GM04504 (cell line): ENCODE measurements around the gene CAPN12.

Source experiments
- DNase-seq: peaks from one replicate; pipeline ENCODE4 v3.0.0-alpha.2; 2012; ENCODE audit warnings: low read depth

Gene CAPN12

GRCh38 chr19:38695832-38696728 lies 48.2 kb downstream of the CAPN12 start:
- DNase-seq, result no peak

DNA sequence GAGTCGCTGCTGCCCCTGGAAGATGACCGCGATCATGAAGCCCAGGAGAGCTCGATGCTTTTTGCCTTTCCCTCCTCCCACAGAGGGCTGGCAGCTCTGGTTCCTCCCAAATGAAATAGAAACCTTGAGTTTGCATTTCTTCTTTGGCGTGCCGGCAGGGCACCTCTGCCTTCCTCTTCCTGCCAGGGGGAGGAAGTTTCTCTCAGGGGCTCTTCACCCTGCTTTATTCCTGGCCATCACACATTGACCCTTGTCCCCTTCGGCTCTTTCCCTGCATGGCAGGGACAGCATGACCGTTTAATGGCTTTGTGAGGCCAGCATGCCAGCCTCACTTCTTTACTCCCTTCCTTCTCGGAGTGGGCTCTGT lies 49.0 kb downstream of the CAPN12 start:
- DNase-seq, result no peak

DNA sequence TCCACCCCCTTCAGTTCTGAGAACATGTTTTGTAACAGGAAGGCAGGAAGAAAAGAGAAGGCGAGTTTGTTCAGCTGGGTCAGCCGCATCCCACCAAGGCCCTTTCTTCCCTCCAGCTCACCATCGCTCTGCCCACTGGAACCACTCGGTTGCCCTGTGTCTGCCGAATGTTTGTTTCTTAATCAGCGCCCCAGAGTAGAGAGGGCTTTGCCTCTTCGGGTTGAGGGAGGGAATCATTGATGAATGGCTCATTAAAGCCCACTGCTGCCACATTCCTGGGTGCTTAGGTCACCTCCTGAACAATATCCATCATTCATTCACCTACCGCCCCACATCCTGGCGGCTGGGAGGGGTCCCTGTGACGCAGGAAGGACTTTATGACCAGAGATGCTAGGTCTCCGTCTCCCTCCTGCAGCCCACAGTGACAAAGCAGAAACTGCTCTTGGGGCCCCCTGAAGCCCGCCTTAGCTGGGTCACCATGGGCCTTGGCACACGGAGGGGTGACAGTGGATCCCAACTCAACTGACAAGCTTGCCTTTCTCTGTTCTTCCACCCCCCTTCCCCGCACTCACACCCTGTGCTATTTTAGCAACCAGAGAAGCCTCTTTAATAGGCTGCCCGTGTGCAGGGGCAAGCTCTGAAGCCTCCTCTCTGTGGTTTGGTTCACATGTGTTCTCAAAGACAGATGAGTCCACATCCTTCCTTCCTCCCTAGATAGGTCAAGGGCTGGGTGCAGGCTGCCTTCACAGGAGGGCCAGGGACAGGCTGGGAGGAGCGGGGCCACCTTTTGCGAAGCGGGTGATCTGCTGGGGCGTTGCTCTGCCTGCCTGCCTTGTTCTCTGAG lies 50.7 kb downstream of the CAPN12 start:
- no peak for DNase-seq

DNA sequence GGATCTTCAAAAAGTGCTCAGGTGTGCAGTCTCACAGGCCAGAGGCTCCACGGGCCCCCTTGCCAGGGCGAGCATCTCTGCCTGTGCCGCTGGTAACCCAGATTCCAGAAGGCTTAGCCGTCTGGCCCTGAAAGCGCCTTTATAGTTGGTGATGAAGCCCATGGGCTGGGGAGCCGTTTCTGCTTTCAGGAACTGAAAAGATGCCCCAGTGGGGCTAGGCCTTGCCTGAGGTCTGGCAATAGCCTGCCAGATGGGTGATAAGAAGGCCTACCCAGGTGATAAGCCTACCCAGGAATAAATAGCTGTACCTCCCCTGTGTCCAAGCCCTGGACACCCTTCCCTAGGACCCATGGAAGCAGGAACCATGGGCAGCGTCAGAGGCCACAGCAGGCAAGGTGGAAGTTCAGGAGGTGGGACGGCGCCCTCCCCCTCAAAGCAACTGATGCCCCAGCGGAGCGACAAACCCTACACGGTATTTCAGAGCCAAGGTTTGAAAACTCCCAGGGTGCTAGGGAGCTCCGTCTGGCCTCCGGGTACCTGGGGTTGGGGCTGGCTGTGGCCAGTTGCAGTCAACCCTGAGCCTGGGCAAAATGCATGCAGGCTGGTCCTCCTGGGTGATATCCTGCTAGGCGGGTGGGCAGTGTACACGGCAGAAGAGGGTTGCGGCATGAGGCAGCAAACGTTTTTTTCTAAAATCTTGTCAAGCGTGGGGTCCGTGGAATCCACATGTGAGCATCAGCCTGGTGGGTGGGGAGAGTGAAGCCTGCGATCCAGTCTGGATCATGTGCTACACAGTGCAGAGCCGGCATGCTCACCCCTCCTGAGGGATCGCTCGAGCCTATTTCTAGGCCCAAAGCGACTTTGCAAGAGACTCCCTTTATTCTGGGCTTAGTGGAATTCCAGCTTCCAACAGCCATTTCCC lies 51.6 kb downstream of the CAPN12 start:
- DNase-seq, result no peak

DNA sequence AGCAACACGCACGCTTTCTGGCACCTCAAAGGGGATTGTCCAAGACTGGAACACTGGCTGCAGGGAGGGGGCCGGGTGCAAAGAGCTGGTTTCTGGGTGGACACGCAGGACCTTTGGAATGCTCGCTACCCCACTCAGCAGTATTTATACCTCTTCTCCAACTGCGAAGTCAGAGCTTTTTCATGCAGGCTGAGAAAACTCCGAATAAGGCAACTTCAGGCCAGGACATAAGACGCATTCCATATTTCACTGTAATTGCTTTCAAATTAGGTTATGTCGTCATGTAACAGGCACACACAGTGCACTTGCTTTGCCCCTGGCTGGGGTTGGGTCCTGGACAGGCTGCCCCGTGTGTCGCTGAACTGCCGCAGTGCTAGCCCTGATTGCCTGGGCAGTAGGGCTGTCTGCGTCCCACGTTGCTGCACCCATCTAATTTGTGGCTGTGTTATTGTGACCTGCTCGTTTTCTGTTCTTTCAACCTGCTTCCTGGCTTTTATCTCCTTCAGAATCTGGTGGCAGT lies 52.3 kb downstream of the CAPN12 start:
- DNase-seq, result peak; percentile 96

- no peak for DNase-seq
These were observed 53.4 kb downstream of the CAPN12 start for GRCh38 chr19:38690832-38691231.

DNA sequence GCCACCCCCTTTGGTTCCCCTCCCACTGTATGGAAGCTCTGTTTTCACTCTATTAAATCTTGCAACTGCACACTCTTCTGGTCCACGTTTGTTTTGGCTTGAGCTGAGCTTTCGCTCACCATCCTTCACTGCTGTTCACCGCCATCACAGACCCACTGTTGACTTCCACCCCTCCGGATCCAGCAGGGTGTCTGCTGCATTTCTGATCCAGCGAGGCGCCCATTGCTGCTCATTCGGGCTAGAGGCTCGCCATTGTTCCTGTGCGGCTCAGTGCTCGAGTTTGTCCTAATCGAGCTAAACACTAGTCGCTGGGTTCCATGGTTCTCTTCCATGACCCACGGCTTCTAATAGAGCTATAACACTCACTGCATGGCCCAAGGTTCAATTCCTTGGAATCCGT lies 54.1 kb downstream of the CAPN12 start:
- DNase-seq, result no peak

DNA sequence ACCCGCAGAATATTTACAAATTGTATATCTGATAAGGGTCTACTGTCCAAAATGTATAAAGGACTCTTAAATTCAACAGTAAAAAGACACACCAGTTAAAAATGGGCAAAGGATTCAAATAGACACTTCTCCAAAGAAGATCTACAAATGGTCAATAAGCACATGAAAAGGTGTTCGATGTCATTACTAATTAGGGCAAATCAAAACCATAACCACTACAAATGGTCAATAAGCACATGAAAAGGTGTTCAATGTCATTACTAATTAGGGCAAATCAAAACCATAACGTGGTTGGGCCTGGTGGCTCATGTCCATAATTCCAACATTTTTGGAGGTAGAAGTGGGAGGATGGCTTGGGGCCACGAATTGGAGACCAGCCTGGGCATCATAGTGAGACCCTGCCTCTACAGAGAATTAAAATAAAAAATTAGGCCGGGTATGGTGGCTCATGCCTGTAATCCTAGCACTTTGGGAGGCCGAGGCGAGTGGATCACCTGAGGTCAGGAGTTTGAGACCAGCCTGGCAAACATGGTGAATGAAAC lies 56.4 kb downstream of the CAPN12 start:
- DNase-seq, result no peak

GRCh38 chr19:38686530-38686888 lies 57.8 kb downstream of the CAPN12 start:
- DNase-seq, result no peak

GRCh38 chr19:38685666-38686529 lies 58.4 kb downstream of the CAPN12 start:
- no peak for DNase-seq

DNA sequence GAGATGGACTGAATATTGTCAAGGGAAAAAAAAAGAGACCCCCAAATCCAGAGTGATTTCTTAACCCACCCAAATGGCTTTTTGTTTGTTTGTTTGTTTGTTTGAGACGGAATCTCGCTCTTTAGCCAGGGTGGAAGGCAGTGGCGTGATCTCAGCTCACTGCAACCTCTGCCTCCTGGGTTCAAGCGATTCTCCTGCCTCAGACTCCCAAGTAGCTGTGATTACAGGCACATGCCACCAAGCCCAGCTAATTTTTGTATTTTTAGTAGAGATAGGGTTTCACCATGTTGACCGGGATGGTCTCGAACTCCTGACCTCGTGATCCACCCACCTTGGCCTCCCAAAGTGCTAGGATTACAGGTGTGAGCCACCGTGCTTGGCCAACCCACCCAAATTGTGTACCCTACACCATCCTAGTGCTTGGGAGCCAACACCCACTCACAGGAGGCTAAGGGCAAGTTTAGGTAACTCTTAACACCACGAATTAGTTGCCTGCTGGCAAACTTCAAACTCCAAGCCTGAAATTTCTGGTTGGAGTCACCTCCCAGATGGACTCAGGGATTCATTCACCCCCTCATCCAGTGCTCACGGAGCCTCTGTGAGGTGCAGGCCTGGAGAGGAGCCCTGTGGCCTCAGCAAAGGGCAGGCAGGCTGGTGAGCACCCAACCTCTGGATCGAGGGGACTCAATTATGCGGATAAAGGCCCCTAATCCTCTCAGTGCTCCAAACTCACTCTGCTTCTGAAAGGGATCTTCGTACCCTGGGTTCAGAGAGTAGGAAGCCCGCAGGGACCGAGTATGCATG lies 59.2 kb downstream of the CAPN12 start:
- DNase-seq, result no peak

DNA sequence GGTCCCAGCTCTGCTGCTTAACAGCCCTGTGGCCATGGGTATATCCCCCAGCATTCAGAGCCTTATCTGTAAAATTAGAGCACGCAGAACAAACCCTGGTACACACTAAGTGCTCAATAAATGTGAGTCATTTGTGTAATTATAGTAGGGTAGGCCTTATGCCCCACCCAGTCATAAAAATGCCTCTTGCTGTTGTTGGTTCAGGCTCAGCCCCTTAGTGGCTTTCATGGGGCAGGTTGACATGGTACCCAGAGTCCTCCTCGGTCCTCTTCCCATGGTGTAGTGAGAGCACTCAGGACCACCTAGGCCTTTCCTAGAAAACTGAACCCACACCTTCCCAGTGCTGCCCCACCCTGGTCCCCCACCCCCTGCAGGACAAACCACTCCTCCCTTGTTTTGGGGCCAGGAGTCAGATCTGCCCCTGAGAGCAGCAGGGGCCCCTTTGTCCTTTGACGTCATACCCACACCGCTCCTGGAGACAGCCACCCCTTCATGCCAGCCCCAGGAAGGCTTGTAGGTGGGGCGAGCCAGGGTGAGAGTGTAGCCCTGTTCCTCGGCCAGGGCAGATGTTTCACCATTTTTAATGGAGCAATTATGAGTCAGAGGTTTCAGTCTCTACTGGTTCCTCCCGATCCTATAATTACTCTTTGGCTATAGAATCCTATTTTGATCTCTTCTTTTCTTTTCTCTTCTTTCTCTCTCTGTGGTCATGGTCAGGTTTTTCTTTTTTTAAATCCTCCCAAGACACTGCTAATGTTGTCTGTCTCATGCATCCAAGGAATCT lies 60.0 kb downstream of the CAPN12 start:
- DNase-seq, result peak; percentile 84

- DNase-seq, result peak; percentile 86
These were observed 60.7 kb downstream of the CAPN12 start for GRCh38 chr19:38683393-38684077.

DNA sequence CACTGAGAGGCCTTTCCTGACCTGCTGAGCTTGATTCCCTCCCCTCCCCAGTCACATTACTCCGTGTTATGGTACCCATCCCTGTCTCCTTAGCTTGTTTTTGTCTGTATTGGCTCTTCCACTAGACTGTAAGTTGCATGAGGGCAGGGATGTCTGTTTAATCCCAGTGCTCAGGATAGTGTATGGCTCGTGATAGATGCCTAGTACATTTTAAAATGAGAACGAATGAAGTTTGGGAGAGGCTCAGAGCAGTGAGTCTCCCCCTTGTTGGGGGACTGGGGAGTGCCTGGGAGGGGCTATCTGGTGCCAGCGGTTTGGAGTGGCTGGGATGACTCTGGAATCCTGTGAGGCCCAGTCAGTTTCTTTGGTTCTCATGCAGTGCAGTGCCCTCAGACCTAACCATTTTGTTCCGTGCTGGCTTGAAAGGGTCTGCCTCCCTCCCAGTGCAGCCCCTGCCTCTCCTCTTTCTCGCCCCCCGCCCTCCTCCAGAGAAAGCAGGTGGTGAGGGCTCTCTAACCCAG lies 61.3 kb downstream of the CAPN12 start:
- DNase-seq, result no peak

DNA sequence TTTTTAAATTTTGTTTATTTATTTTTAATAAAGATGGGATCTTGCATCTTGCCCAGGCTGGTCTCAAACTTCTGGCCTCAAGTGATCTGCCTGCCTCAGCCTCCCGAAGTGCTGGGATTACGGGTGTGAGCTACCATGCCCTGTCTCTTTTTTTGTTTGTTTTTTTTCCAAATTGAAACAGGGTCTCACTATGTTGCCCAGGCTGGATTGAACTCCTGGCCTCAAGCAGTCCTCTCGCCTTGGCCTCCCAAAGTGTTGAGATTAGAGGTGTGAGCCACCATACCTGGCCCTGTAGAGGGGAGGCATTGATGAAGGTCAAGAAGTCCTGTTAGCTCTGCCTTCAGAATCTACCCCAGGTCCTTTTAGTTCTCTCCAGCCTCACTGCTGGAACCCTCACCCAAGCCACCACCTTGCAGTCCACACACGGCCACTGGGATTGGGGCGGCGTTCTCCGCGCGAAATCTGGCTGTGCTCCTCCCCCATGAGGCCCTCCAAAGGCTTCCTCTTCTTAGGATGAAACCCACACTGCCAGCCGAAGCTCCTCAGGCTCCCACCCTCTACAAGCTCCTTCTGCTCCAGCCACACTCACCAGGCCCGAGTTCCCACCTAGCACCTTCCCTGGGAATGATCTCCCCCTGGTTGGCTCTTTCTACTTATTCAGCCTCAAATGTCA lies 61.9 kb downstream of the CAPN12 start:
- no peak for DNase-seq
